Brain microvascular endothelial cell (primary cell): ENCODE data around the gene SP110.
"Not testable (repeated sequence)": the region's sequence is repeated elsewhere in the genome, so short reads cannot be mapped to it uniquely, and the experiment has no call there.

Experiments used
- DNase-seq: peaks from one replicate; pipeline ENCODE4 v3.0.0-alpha.2; 2020
- H3K27ac ChIP-seq: fragments of 250-450 bp; sonication (Bioruptor Pico); 2 replicates; pipeline ENCODE4 v1.5.1; 2020; ENCODE audit warnings: mild to moderate bottlenecking, moderate library complexity
- H3K27me3 ChIP-seq: fragments of 250-450 bp; sonication (Bioruptor Pico); replicated peaks from 2 replicates; pipeline ENCODE4 v1.5.1; 2020; ENCODE audit warnings: mild to moderate bottlenecking
- H3K36me3 ChIP-seq: fragments of 250-450 bp; sonication (Bioruptor Pico); replicated peaks from 2 replicates; pipeline ENCODE4 v1.5.1; 2020; ENCODE audit warnings: mild to moderate bottlenecking
- H3K4me3 ChIP-seq: 2 replicates; pipeline ENCODE4 v1.5.1; 2011; ENCODE audit warnings: low read depth, mild to moderate bottlenecking, control low read depth, low read length, moderate library complexity
- in situ Hi-C: cut with HindIII; loops from 2 replicates; pipeline ENCODE4 v1.10.0; 2017; ENCODE audit warnings: low sequenced_read_pairs, low pct_ligation_motif_present
- TF ChIP-seq, protein P1 (sequence below): IDR thresholded peaks from 2 replicates; pipeline ENCODE4 v1.5.1; 2011; ENCODE audit warnings: low read depth, mild to moderate bottlenecking, moderate library complexity, low read length, control low read depth, inconsistent platforms; ENCODE audit errors: missing control alignments

The SP110 gene

DNA sequence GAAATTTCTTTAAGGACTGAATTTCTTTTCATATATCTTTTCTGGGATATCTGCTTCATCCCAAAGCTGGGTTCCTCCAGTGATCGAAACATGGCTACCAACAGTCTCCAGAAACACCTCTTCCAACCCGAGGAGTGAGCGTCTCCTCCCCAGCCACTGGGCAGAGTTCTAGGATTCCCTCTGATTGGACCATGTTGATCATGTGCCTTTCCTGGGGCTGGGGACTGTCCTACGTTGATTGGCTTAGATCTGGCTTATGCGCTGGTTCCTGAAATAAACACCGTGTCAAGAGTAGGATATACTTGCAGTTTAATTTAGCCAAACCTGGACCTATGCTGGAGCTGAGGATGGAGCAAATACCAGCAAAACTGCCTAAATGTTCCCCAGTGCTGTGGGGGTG lies 95.5 kb downstream of the SP110 start:
- in situ Hi-C loops = no loop called here
- TF ChIP-seq, protein P1, sequence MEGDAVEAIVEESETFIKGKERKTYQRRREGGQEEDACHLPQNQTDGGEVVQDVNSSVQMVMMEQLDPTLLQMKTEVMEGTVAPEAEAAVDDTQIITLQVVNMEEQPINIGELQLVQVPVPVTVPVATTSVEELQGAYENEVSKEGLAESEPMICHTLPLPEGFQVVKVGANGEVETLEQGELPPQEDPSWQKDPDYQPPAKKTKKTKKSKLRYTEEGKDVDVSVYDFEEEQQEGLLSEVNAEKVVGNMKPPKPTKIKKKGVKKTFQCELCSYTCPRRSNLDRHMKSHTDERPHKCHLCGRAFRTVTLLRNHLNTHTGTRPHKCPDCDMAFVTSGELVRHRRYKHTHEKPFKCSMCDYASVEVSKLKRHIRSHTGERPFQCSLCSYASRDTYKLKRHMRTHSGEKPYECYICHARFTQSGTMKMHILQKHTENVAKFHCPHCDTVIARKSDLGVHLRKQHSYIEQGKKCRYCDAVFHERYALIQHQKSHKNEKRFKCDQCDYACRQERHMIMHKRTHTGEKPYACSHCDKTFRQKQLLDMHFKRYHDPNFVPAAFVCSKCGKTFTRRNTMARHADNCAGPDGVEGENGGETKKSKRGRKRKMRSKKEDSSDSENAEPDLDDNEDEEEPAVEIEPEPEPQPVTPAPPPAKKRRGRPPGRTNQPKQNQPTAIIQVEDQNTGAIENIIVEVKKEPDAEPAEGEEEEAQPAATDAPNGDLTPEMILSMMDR = no peak
- Histone ChIP-seq H3K27me3 (no peaks in the 10 kb centered on the region), H3K36me3 (no peaks in the 10 kb centered on the region), H3K4me3 (no peak overlapping the region), H3K27ac (no peak overlapping the region)
- no peak for DNase-seq

DNA sequence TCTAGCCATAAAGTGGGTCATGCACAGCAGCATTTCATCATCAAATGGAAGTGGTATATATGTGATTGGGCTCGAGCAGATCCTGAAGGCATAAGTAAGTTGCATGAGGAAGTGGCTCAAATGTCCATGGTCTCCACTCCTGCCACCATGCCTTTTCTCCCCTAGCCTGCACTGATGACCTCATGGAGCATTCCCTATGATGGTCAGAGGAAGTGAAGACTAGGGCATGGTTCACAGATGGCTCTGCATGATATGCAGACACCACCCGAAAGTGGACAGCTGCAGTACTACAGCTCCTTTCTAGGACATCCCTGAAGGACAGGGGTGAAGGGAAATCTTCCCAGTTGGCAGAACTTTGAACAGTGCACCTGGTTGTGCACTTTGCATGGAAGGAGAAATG lies 99.4 kb downstream of the SP110 start:
- H3K4me3 ChIP-seq, H3K27me3 ChIP-seq, H3K27ac ChIP-seq, DNase-seq, in situ Hi-C loops, H3K36me3 ChIP-seq: not testable (repeated sequence)

DNA sequence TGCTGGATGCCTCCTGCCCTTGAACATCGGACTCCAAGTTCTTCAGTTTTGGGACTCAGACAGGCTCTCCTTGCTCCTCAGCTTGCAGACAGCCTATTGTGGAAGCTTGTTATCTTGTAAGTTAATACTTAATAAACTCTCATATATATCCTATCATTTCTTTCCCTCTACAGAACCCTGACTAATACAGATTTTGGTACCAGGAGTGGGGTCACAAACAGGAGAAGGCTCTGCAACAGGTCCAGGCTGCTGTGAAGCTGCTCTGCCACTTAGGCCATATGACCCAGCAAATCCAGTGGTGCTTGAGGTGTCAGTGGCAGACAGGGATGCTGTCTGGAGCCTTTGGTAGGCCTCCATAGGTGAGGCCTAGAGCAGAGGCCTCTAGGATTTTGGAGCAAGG lies 100.0 kb downstream of the SP110 start:
- H3K4me3 ChIP-seq, H3K27me3 ChIP-seq, DNase-seq, in situ Hi-C loops, H3K36me3 ChIP-seq, H3K27ac ChIP-seq: not testable (repeated sequence)
